Gastrocnemius medialis (tissue), 4 donors: ENCODE data around the gene KLHDC7B.

ENCODE experiments used
- POLR2A ChIP-seq, 2 donors: fragments of 450-650 bp; IDR thresholded peaks; one replicate each; pipeline ENCODE4 v1.6.1; 2017; ENCODE audit warnings: antibody characterized with exemption in 2 of 2, mild to moderate bottlenecking in 2 of 2, moderate library complexity in 2 of 2
- TF ChIP-seq, protein P1 (sequence below), 5 experiments: fragments of 450-650 bp in 3 of 5; fragments of 200-600 bp in 2 of 5; sonication (generic) in 2 of 5; IDR thresholded peaks in 4 of 5; conservative IDR thresholded peaks in 1 of 5; 1 replicate in 4 of 5; 2 replicates in 1 of 5; pipeline ENCODE4 v1.5.1; 2016 to 2019; ENCODE audit warnings: antibody characterized with exemption in 5 of 5, mild to moderate bottlenecking in 3 of 5, moderate library complexity in 3 of 5

DNA sequence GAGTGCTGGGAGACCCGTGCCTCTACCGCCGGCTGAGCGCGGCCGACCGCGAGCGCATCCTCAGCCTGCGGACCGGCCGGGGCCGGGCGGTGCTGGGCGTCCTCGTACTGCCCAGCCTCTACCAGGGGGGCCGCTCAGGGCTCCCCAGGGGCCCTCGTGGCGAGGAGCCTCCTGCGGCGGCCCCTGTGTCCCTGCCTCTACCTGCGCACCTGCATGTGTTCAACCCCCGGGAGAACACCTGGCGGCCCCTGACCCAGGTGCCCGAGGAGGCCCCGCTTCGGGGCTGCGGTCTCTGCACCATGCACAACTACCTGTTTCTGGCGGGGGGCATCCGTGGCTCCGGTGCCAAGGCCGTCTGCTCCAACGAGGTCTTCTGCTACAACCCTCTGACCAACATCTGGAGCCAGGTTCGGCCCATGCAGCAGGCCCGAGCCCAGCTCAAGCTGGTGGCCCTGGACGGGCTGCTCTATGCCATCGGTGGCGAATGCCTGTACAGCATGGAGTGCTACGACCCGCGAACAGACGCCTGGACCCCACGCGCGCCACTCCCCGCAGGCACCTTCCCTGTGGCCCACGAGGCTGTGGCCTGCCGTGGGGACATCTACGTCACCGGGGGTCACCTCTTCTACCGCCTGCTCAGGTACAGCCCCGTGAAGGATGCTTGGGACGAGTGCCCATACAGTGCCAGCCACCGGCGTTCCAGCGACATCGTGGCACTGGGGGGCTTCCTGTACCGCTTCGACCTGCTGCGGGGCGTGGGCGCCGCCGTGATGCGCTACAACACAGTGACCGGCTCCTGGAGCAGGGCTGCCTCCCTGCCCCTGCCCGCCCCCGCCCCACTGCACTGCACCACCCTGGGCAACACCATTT lies 3.5 kb downstream of the KLHDC7B start:
- TF ChIP-seq, protein P1, sequence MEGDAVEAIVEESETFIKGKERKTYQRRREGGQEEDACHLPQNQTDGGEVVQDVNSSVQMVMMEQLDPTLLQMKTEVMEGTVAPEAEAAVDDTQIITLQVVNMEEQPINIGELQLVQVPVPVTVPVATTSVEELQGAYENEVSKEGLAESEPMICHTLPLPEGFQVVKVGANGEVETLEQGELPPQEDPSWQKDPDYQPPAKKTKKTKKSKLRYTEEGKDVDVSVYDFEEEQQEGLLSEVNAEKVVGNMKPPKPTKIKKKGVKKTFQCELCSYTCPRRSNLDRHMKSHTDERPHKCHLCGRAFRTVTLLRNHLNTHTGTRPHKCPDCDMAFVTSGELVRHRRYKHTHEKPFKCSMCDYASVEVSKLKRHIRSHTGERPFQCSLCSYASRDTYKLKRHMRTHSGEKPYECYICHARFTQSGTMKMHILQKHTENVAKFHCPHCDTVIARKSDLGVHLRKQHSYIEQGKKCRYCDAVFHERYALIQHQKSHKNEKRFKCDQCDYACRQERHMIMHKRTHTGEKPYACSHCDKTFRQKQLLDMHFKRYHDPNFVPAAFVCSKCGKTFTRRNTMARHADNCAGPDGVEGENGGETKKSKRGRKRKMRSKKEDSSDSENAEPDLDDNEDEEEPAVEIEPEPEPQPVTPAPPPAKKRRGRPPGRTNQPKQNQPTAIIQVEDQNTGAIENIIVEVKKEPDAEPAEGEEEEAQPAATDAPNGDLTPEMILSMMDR (IDR thresholded peaks at IDR 0.05 in 4 of 5, conservative IDR thresholded peaks at IDR 0.05 in 1 of 5): no peak
- no peak for TF ChIP-seq POLR2A (IDR thresholded peaks at IDR 0.05)
